A549 (cell line): ENCODE data around the gene BICRAL. TPM values are rescaled to one million over a fixed set of nuclear protein-coding genes. Genes with fewer than 3 reads are reported as not detected.

Source experiments
- ATAC-seq, 2 experiments: fragments of 200-7000 bp in 1 of 2; fragments of >200 bp in 1 of 2; cut with Nextera tagmentation in 1 of 2; cut with Tn5 transposase in 1 of 2; 3 replicates each; pipeline versions ENCODE4 v1.8.0 to v1.9.1; 2018 to 2020; ENCODE audit warnings: mild to moderate bottlenecking in 1 of 2, moderate library complexity in 1 of 2
- CTCF ChIA-PET: fragments of 300-600 bp; sonication (Branson Sonifier 250); formaldehyde crosslinking; extraction: SDS; loops from one replicate; lab custom pipeline; 2021; ENCODE audit warnings: antibody characterized with exemption, inconsistent platforms; lab: Yijun Ruan, JAX
- POLR2A ChIA-PET: fragments of 350-600 bp; formaldehyde crosslinking; extraction: SDS; loops from one replicate; lab custom pipeline; 2021; ENCODE audit warnings: antibody characterized with exemption, inconsistent platforms; lab: Yijun Ruan, JAX
- DNase-seq, 2 experiments: peaks; one replicate each; pipeline versions ENCODE4 v3.0.0 to v3.0.0-alpha.2; 2011 to 2016; ENCODE audit warnings: low read depth in 1 of 2, low spot score in 1 of 2
- FAIRE-seq: peaks from 2 replicates; lab custom pipeline; 2011; peaks lifted over from hg19 to GRCh38; lab: Jason Lieb, UNC
- H3K27ac ChIP-seq, 2 experiments: fragments of >200 bp; sonication (Bioruptor Twin); formaldehyde crosslinking; 3 replicates each; pipeline ENCODE4 v1.5.1; 2016 to 2017
- H3K4me1 ChIP-seq: fragments of >200 bp; sonication (Bioruptor Twin); formaldehyde crosslinking; 3 replicates; pipeline ENCODE4 v1.6.1; 2016
- H3K4me2 ChIP-seq: fragments of >200 bp; sonication (Bioruptor Twin); formaldehyde crosslinking; 3 replicates; pipeline ENCODE4 v1.6.1; 2016
- H3K4me3 ChIP-seq: fragments of >200 bp; sonication (Bioruptor Twin); formaldehyde crosslinking; 3 replicates; pipeline ENCODE4 v1.5.1; 2016
- H3K9me3 ChIP-seq: fragments of >200 bp; sonication (Bioruptor Twin); formaldehyde crosslinking; 3 replicates; pipeline ENCODE4 v1.6.1; 2016
- BCL3 ChIP-seq: fragments of >200 bp; sonication (Bioruptor Twin); formaldehyde crosslinking; IDR thresholded peaks from 3 replicates; pipeline ENCODE4 v1.6.1; 2016
- CBX8 ChIP-seq: fragments of 200-600 bp; sonication (generic); IDR thresholded peaks from 2 replicates; pipeline ENCODE4 v1.6.1; 2016
- CEBPB ChIP-seq, 2 experiments: fragments of >200 bp in 1 of 2; sonication (Bioruptor Twin) in 1 of 2; formaldehyde crosslinking in 1 of 2; IDR thresholded peaks; 2 replicates each; pipeline ENCODE4 v1.6.1; 2012 to 2016
- CTCF ChIP-seq: fragments of >200 bp; sonication (Bioruptor Twin); formaldehyde crosslinking; IDR thresholded peaks from 3 replicates; pipeline ENCODE4 v1.5.1; 2016
- EHF ChIP-seq: fragments of 250-450 bp; sonication (Bioruptor Pico); IDR thresholded peaks from 2 replicates; pipeline ENCODE4 v1.5.0; 2020; ENCODE audit warnings: mild to moderate bottlenecking
- ESRRA ChIP-seq: fragments of 150-350 bp; IDR thresholded peaks from 2 replicates; pipeline ENCODE4 v1.6.1; 2014; ENCODE audit warnings: mild to moderate bottlenecking, low read length, borderline replicate concordance
- HES2 ChIP-seq: fragments of >200 bp; sonication (Bioruptor Twin); formaldehyde crosslinking; IDR thresholded peaks from 2 replicates; pipeline ENCODE4 v1.6.1; 2016
- JUN ChIP-seq, 2 experiments: fragments of >200 bp; sonication (Bioruptor Twin); formaldehyde crosslinking; IDR thresholded peaks; 2 replicates in 1 of 2; 3 replicates in 1 of 2; pipeline ENCODE4 v1.6.1; 2016 to 2017
- JUNB ChIP-seq: fragments of >200 bp; sonication (Bioruptor Twin); formaldehyde crosslinking; IDR thresholded peaks from 2 replicates; pipeline ENCODE4 v1.6.1; 2016
- KDM5A ChIP-seq: fragments of 200-600 bp; sonication (generic); IDR thresholded peaks from 2 replicates; pipeline ENCODE4 v1.6.1; 2016; ENCODE audit warnings: antibody characterized with exemption, mild to moderate bottlenecking
- MAX ChIP-seq: IDR thresholded peaks from 2 replicates; pipeline ENCODE4 v1.6.1; 2012
- MYC ChIP-seq: IDR thresholded peaks from 2 replicates; pipeline ENCODE4 v1.6.1; 2012; ENCODE audit warnings: mild to moderate bottlenecking, inconsistent platforms, low read length, improper control_type of control experiment, borderline replicate concordance
- PHF8 ChIP-seq: fragments of 200-600 bp; sonication (generic); IDR thresholded peaks from 2 replicates; pipeline ENCODE4 v1.6.1; 2016; ENCODE audit warnings: low read depth, mild to moderate bottlenecking, antibody characterized with exemption, moderate library complexity, borderline replicate concordance
- POLR2A ChIP-seq: IDR thresholded peaks from 2 replicates; pipeline ENCODE4 v1.6.1; 2012; ENCODE audit warnings: mild to moderate bottlenecking, low read length
- RARB ChIP-seq: fragments of 250-450 bp; sonication (Bioruptor Pico); IDR thresholded peaks from 2 replicates; pipeline ENCODE4 v1.8.0; 2021; ENCODE audit warnings: mild to moderate bottlenecking, moderate library complexity
- RCOR1 ChIP-seq: fragments of 150-350 bp; IDR thresholded peaks from 2 replicates; pipeline ENCODE4 v1.6.1; 2014; ENCODE audit warnings: antibody characterized with exemption, low read length, low read depth
- RNF2 ChIP-seq: fragments of 200-600 bp; sonication (generic); IDR thresholded peaks from 2 replicates; pipeline ENCODE4 v1.6.1; 2016; ENCODE audit warnings: low read depth, mild to moderate bottlenecking, antibody characterized with exemption, moderate library complexity, borderline replicate concordance
- USF2 ChIP-seq: fragments of 450-650 bp; IDR thresholded peaks from 2 replicates; pipeline ENCODE4 v1.6.1; 2014; ENCODE audit warnings: antibody characterized with exemption
- WGBS: methylation state at CpG from one replicate; pipeline ENCODE4 v1.1.6; 2017; ENCODE audit errors: missing lambda C conversion rate; 5-methylcytosine and 5-hydroxymethylcytosine counted together
- polyA plus RNA-seq, 4 experiments: library from polyadenylated mRNA; depleted of rRNA in 3 of 4; stranded (reverse); fragments of >200 nt; fragmentation: RNase III in 1 of 4; extraction: RNeasy Plus Mini Kit Qiagen cat#74134 plus additional on column Dnase treatment in 1 of 4; gene quantifications; 2 replicates in 3 of 4; 3 replicates in 1 of 4; pipeline ENCODE4 v1.2.3, GENCODE V29; 2011 to 2017

BICRAL gene
- polyA plus RNA-seq, 2 of the 4 experiments (the other 2 are of a cell fraction): 3.3 to 8.6 TPM

GRCh38 chr6:42877695-42878094 lies 95.8 kb downstream of the BICRAL start:
- Histone ChIP-seq H3K9me3 (no peaks in the 10 kb centered on the region), H3K4me2 (0 out of 3 replicates have a peak overlapping the region, but pooled peaks have one; percentile 32), H3K4me3 (no peak overlapping the region), H3K4me1 (peaks cover 21% of the 10 kb centered on the region; the same call in 2 of the 3 replicates), H3K27ac (0 out of 6 replicates have a peak overlapping the region, but pooled peaks of 1 of the 2 experiments have one; percentile 67)
- DNase-seq (no peak), FAIRE-seq (no peak), ATAC-seq (no peak)
- POLR2A ChIA-PET: no interaction called here
- no peak for TF ChIP-seq CBX8
- no peak for TF ChIP-seq RARB
- TF ChIP-seq ESRRA: no peak
- TF ChIP-seq CTCF: no peak
- TF ChIP-seq HES2: no peak
- WGBS: 28% methylated on average over 3 of the region's 3 CpGs
- CTCF ChIA-PET: interaction anchor here (0.8 to 6.8 kb wide), 10 partner anchors 11 to 314 kb away, joined by 3 to 45 read pairs (median 4); partner anchors contain the start of gene UBR2

GRCh38 chr6:42879372-42880239 lies 97.8 kb downstream of the BICRAL start, which contains the start of gene RPL7L1:
TSS of gene RPL7L1 (plus strand) at chr6:42879616. CDS start at chr6:42879911, 295 bp downstream.
- TF ChIP-seq RNF2 (no peak), MAX (peak; percentile 92), CEBPB (IDR thresholded peaks at IDR 0.05) (0 out of 4 replicates have a peak, but pooled peaks of 1 of the 2 experiments have one; percentile 27), MYC (peak; percentile 52), EHF (CRISPR knock-in tag) (peak; percentile 49; the same call in 1 of the 2 replicates), RCOR1 (no peak), PHF8 (peak; percentile 70), JUNB (no peak), POLR2A (peak; percentile 58), BCL3 (peak; percentile 16; the same call in 1 of the 3 replicates), KDM5A (peak; percentile 64; the same call in 1 of the 2 replicates), JUN (IDR thresholded peaks at IDR 0.05) (peak; percentile 54 to 89; a peak in 3 of 5 replicates), USF2 (0 out of 2 replicates have a peak, but pooled peaks have one; percentile 47)
- CTCF ChIA-PET: interaction anchor here (0.6 to 6.8 kb wide), 4 partner anchors 12 to 217 kb away, joined by 3 to 45 read pairs (median 8); no protein-coding TSS in a partner anchor
- Histone ChIP-seq H3K4me2 (peak within 1 kb of the TSS; percentile 83), H3K4me3 (peak within 1 kb of the TSS; percentile 85), H3K27ac (peak within 1 kb of the TSS; percentile 97 to 99), H3K9me3 (no peaks in the 10 kb centered on the region), H3K4me1 (peaks cover 21% of the 10 kb centered on the region; the same call in 2 of the 3 replicates)
- FAIRE-seq (no peak), ATAC-seq (peak; percentile 97 to 98), DNase-seq (peak; percentile 50 to 90)
- POLR2A ChIA-PET: interaction anchor here (0.6 to 2.0 kb wide), 6 partner anchors 11 to 332 kb away, joined by 3 to 22 read pairs (median 7); partner anchors contain the start of genes BICRAL, PEX6, TBCC and UBR2
- under 1% methylated on average over 28 of the region's 41 CpGs for WGBS
